Calu3 (cell line): Measurements from ENCODE around the gene GM2A. TPM values are rescaled to one million over a fixed set of nuclear protein-coding genes. Genes with fewer than 3 reads are reported as not detected.

Experiments used
- BruUV-seq: library from RNA; stranded (reverse); fragments of 400-500 nt; replicated peaks from 2 replicates; lab custom pipeline; 2021; lab: Mats Ljungman, UMichigan
- CTCF ChIA-PET: fragments of 300-600 bp; sonication (Branson Sonifier 250); formaldehyde crosslinking; loops from one replicate; lab custom pipeline; 2022; ENCODE audit warnings: antibody characterized with exemption; lab: Charles Lee
- DNase-seq: peaks from one replicate; pipeline ENCODE4 v3.0.0; 2022
- H3K27ac Mint-ChIP-seq: one replicate; pipeline ENCODE4 v1.8.0; 2022; ENCODE audit warnings: mixed read lengths; ENCODE audit not compliant: unreplicated experiment
- H3K27me3 Mint-ChIP-seq: one replicate; pipeline ENCODE4 v1.8.0; 2022; ENCODE audit warnings: mixed read lengths; ENCODE audit not compliant: unreplicated experiment
- H3K36me3 Mint-ChIP-seq: one replicate; pipeline ENCODE4 v1.8.0; 2022; ENCODE audit warnings: mild to moderate bottlenecking, moderate library complexity, mixed read lengths; ENCODE audit not compliant: insufficient read depth, unreplicated experiment
- H3K4me1 Mint-ChIP-seq: one replicate; pipeline ENCODE4 v1.8.0; 2022; ENCODE audit warnings: mild to moderate bottlenecking, low read depth, mixed read lengths; ENCODE audit not compliant: unreplicated experiment
- H3K4me3 Mint-ChIP-seq: one replicate; pipeline ENCODE4 v1.8.0; 2022; ENCODE audit warnings: mild to moderate bottlenecking, low read depth, moderate library complexity, mixed read lengths; ENCODE audit not compliant: unreplicated experiment
- H3K9me3 Mint-ChIP-seq: one replicate; pipeline ENCODE4 v1.8.0; 2022; ENCODE audit warnings: low read depth, mixed read lengths; ENCODE audit not compliant: unreplicated experiment
- CTCF ChIP-seq: fragments of 200-600 bp; IDR thresholded peaks from one replicate; pipeline ENCODE4 v1.8.0; 2022; ENCODE audit warnings: antibody characterized with exemption; ENCODE audit not compliant: unreplicated experiment
- intact Hi-C: fragments of 100-400 bp; cut with micrococcal nuclease; formaldehyde crosslinking; loops from one replicate; pipeline ENCODE4 v1.10.0; 2022; ENCODE audit not compliant: unreplicated experiment
- total RNA-seq: library from RNA; stranded (reverse); gene quantifications from 2 replicates; pipeline ENCODE4 v1.2.3, GENCODE V29; 2022

Gene GM2A
- total RNA-seq, 1 experiment from 2014 or later = 22.4 TPM

- Mint-ChIP-seq H3K27me3 (peaks cover 56% of the 10 kb centered on the region), H3K4me1 (no peaks in the 10 kb centered on the region), H3K9me3 (no peaks in the 10 kb centered on the region), H3K4me3 (no peak overlapping the region), H3K27ac (no peak overlapping the region), H3K36me3 (no peaks in the 10 kb centered on the region)
- no peak for DNase-seq
- TF ChIP-seq CTCF = no peak
- CTCF ChIA-PET = interaction anchor here (0.7 kb wide), 1 partner anchor 22 kb away, joined by 3 read pairs; no protein-coding TSS in a partner anchor
- intact Hi-C loops = no loop called here
- BruUV-seq = no TSS peak
Measured at GRCh38 chr5:151280443-151280842, 27.5 kb downstream of the GM2A start.

- TF ChIP-seq CTCF = no peak
- Mint-ChIP-seq H3K27ac (no peak overlapping the region), H3K36me3 (no peaks in the 10 kb centered on the region), H3K9me3 (no peaks in the 10 kb centered on the region), H3K4me1 (no peaks in the 10 kb centered on the region), H3K27me3 (peaks cover 63% of the 10 kb centered on the region), H3K4me3 (no peak overlapping the region)
- no peak for DNase-seq
- intact Hi-C loops = no loop called here
- CTCF ChIA-PET = interaction anchor here (0.7 kb wide), 1 partner anchor 23 kb away, joined by 3 read pairs; no protein-coding TSS in a partner anchor
- BruUV-seq = no TSS peak
Measured at GRCh38 chr5:151281001-151281639, 28.1 kb downstream of the GM2A start.

- intact Hi-C loops = no loop called here
- CTCF ChIA-PET = no interaction called here
- Mint-ChIP-seq H3K36me3 (no peaks in the 10 kb centered on the region), H3K4me3 (no peak overlapping the region), H3K9me3 (no peaks in the 10 kb centered on the region), H3K27ac (no peak overlapping the region), H3K4me1 (peaks cover 5% of the 10 kb centered on the region), H3K27me3 (peaks cover 55% of the 10 kb centered on the region)
- no TSS peak for BruUV-seq
- no peak for DNase-seq
- TF ChIP-seq CTCF = no peak
Measured at GRCh38 chr5:151283120-151283825, 30.3 kb downstream of the GM2A start.

- Mint-ChIP-seq H3K27ac (no peak overlapping the region), H3K4me3 (no peak overlapping the region), H3K27me3 (peaks cover 49% of the 10 kb centered on the region), H3K36me3 (no peaks in the 10 kb centered on the region), H3K9me3 (no peaks in the 10 kb centered on the region), H3K4me1 (peaks cover 8% of the 10 kb centered on the region)
- no TSS peak for BruUV-seq
- intact Hi-C loops = no loop called here
- TF ChIP-seq CTCF = no peak
- CTCF ChIA-PET = no interaction called here
- DNase-seq = no peak
Measured at GRCh38 chr5:151284392-151284967, 31.5 kb downstream of the GM2A start.
